ENCODE measurements around the gene LRRC75B.

DNA sequence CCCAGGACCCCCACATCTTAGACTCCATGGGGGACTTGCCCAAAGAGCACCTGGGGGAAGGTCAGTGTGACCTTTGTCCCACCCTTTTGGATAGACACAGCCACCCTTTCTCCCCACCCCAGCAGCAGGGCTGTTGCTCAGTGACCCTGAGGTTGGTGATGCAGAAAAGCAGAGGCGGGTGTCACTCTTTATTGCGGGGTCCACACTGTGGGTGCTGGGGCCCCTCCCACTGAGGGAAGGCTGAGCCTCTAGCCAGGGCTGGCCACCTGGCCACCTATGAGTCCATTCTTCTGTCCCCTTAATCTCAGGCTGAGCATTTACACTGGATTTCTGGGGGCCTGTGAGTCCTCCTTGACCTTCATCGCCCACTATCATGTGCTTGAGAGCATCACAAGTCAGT lies 7.4 kb downstream of the LRRC75B start:
- TF ChIP-seq, protein P1, sequence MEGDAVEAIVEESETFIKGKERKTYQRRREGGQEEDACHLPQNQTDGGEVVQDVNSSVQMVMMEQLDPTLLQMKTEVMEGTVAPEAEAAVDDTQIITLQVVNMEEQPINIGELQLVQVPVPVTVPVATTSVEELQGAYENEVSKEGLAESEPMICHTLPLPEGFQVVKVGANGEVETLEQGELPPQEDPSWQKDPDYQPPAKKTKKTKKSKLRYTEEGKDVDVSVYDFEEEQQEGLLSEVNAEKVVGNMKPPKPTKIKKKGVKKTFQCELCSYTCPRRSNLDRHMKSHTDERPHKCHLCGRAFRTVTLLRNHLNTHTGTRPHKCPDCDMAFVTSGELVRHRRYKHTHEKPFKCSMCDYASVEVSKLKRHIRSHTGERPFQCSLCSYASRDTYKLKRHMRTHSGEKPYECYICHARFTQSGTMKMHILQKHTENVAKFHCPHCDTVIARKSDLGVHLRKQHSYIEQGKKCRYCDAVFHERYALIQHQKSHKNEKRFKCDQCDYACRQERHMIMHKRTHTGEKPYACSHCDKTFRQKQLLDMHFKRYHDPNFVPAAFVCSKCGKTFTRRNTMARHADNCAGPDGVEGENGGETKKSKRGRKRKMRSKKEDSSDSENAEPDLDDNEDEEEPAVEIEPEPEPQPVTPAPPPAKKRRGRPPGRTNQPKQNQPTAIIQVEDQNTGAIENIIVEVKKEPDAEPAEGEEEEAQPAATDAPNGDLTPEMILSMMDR (IDR thresholded peaks at IDR 0.05), result no peak
- TF ChIP-seq POLR2A (IDR thresholded peaks at IDR 0.05), result no peak

Data from esophagus squamous epithelium (tissue), 4 donors.